GM12878 (cell line): ENCODE measurements around the gene BIK. TPM values are rescaled to one million over a fixed set of nuclear protein-coding genes. Genes with fewer than 3 reads are reported as not detected.

Source experiments
- ATAC-seq: fragments of 200-7000 bp; cut with Tn5 transposase; 3 replicates; pipeline ENCODE4 v1.9.1; 2020; ENCODE audit warnings: mild to moderate bottlenecking, moderate library complexity
- BruUV-seq: library from RNA; stranded (reverse); fragments of 400-500 nt; replicated peaks from 2 replicates; lab custom pipeline; 2021; lab: Mats Ljungman, UMichigan
- CTCF ChIA-PET: fragments of 300-600 bp; sonication (Branson Sonifier 250); formaldehyde crosslinking; extraction: SDS; loops from one replicate; lab custom pipeline; 2021; ENCODE audit warnings: inconsistent platforms; lab: Yijun Ruan, JAX
- POLR2A ChIA-PET: fragments of 350-600 bp; formaldehyde crosslinking; extraction: SDS; loops from one replicate; lab custom pipeline; 2021; ENCODE audit warnings: inconsistent platforms; lab: Charles Lee
- RAD21 ChIA-PET: fragments of 300-600 bp; sonication (Branson Sonifier 250); formaldehyde crosslinking; loops from one replicate; lab custom pipeline; 2023; ENCODE audit warnings: antibody characterized with exemption; ENCODE audit not compliant: unreplicated experiment; lab: Charles Lee
- SMC1A ChIA-PET: fragments of 300-600 bp; sonication (Branson Sonifier 250); formaldehyde crosslinking; loops from one replicate; lab custom pipeline; 2023; ENCODE audit not compliant: unreplicated experiment, uncharacterized antibody; lab: Charles Lee
- DNase-seq: peaks from one replicate; pipeline ENCODE4 v3.0.0-alpha.2; 2011; ENCODE audit warnings: low read depth, low spot score
- FAIRE-seq: peaks from 3 replicates; lab custom pipeline; 2011; peaks lifted over from hg19 to GRCh38; lab: Jason Lieb, UNC
- H2AFZ ChIP-seq: 2 replicates; pipeline ENCODE4 v1.6.0; 2011; ENCODE audit warnings: low read depth, low read length, control low read depth; ENCODE audit not compliant: control insufficient read depth
- H3K27ac ChIP-seq: 2 replicates; pipeline ENCODE4 v1.5.1; 2011; ENCODE audit warnings: control low read depth; ENCODE audit not compliant: control insufficient read depth, insufficient read depth
- H3K27me3 ChIP-seq, 2 experiments: replicated peaks in 1 of 2; 2 replicates each; pipeline versions ENCODE4 v1.6.0 to v1.6.1; 2011; ENCODE audit warnings: low read length in 1 of 2; ENCODE audit not compliant: control insufficient read depth in 2 of 2, insufficient read depth in 2 of 2
- H3K36me3 ChIP-seq, 2 experiments: 2 replicates each; pipeline ENCODE4 v1.5.1; 2011; ENCODE audit warnings: low read length in 1 of 2; ENCODE audit not compliant: control insufficient read depth in 2 of 2, insufficient read depth in 2 of 2
- H3K4me1 ChIP-seq: 2 replicates; pipeline ENCODE4 v1.6.1; 2011; ENCODE audit warnings: mild to moderate bottlenecking, low read length, moderate library complexity, mixed read lengths; ENCODE audit not compliant: control insufficient read depth, insufficient read depth
- H3K4me2 ChIP-seq: 2 replicates; pipeline ENCODE4 v1.6.0; 2011; ENCODE audit warnings: control low read depth; ENCODE audit not compliant: control insufficient read depth, insufficient read depth
- H3K4me3 ChIP-seq: fragments of 200-600 bp; sonication (generic); 2 replicates; pipeline ENCODE4 v1.5.1; 2016
- H3K79me2 ChIP-seq: 2 replicates; pipeline ENCODE4 v1.6.0; 2011; ENCODE audit warnings: low read length; ENCODE audit not compliant: control insufficient read depth, insufficient read depth
- H3K9ac ChIP-seq: 2 replicates; pipeline ENCODE4 v1.8.0; 2011; ENCODE audit warnings: low read length, control low read depth, mixed read lengths; ENCODE audit not compliant: control insufficient read depth, insufficient read depth
- H3K9me3 ChIP-seq: replicated peaks from 3 replicates; pipeline ENCODE4 v1.5.1; 2011; ENCODE audit warnings: mild to moderate bottlenecking, low read length; ENCODE audit not compliant: control insufficient read depth, insufficient read depth
- H4K20me1 ChIP-seq: 2 replicates; pipeline ENCODE4 v1.6.0; 2011; ENCODE audit not compliant: control insufficient read depth, insufficient read depth
- CBX5 ChIP-seq: sonication (generic); IDR thresholded peaks from 2 replicates; pipeline ENCODE4 v1.6.1; 2016; ENCODE audit warnings: low read depth, moderate library complexity, mild to moderate bottlenecking, inconsistent platforms
- CHD1 ChIP-seq: IDR thresholded peaks from 2 replicates; pipeline ENCODE4 v1.6.1; 2012; ENCODE audit warnings: low read depth, low read length, improper control_type of control experiment
- E2F4 ChIP-seq: IDR thresholded peaks from 2 replicates; pipeline ENCODE4 v1.6.1; 2012; ENCODE audit warnings: low read depth, low read length, improper control_type of control experiment
- ELK1 ChIP-seq: IDR thresholded peaks from 2 replicates; pipeline ENCODE4 v1.6.1; 2012; ENCODE audit warnings: low read depth, low read length, improper control_type of control experiment
- GATAD2B ChIP-seq: fragments of 450-650 bp; conservative IDR thresholded peaks from 2 replicates; pipeline ENCODE4 v1.6.1; 2017; ENCODE audit warnings: low read depth, mild to moderate bottlenecking, moderate library complexity
- NFIC ChIP-seq: IDR thresholded peaks from 2 replicates; pipeline ENCODE4 v1.6.1; 2012; ENCODE audit warnings: low read depth, mild to moderate bottlenecking, inconsistent platforms, low read length, moderate library complexity
- NRF1 ChIP-seq: conservative IDR thresholded peaks from 2 replicates; pipeline ENCODE4 v1.6.1; 2011; ENCODE audit warnings: mild to moderate bottlenecking, low read depth, low read length, improper control_type of control experiment
- POLR2AphosphoS5 ChIP-seq: IDR thresholded peaks from 2 replicates; pipeline ENCODE4 v1.6.1; 2011; ENCODE audit warnings: mild to moderate bottlenecking, low read length, inconsistent platforms
- RBBP5 ChIP-seq: fragments of 200-600 bp; sonication (generic); conservative IDR thresholded peaks from 2 replicates; pipeline ENCODE4 v1.6.1; 2016
- RUNX3 ChIP-seq: IDR thresholded peaks from 2 replicates; pipeline ENCODE4 v1.6.1; 2012; ENCODE audit warnings: low read length, inconsistent platforms
- SIX5 ChIP-seq: IDR thresholded peaks from 2 replicates; pipeline ENCODE4 v1.6.1; 2011; ENCODE audit warnings: mild to moderate bottlenecking, low read depth, low read length, moderate library complexity; ENCODE audit not compliant: severe bottlenecking
- SKIL ChIP-seq: fragments of 450-650 bp; IDR thresholded peaks from 2 replicates; pipeline ENCODE4 v1.6.1; 2017; ENCODE audit warnings: mild to moderate bottlenecking, low read depth, inconsistent platforms; ENCODE audit not compliant: poor library complexity, severe bottlenecking
- ZNF592 ChIP-seq: fragments of 450-650 bp; IDR thresholded peaks from 2 replicates; pipeline ENCODE4 v1.6.1; 2017; ENCODE audit warnings: mild to moderate bottlenecking, moderate library complexity
- WGBS: methylation state at CpG from one replicate; pipeline ENCODE4 v1.1.6; 2016; ENCODE audit warnings: low lambda C conversion rate; ENCODE audit not compliant: insufficient replicate concordance, insufficient coverage; ENCODE audit errors: missing lambda C conversion rate; 5-methylcytosine and 5-hydroxymethylcytosine counted together
- in situ Hi-C: fragments of 300-500 bp; cut with MboI; formaldehyde crosslinking; loops from 9 replicates; pipeline ENCODE4 v1.14.3; 2018; ENCODE audit warnings: mixed read lengths
- intact Hi-C: fragments of 100-400 bp; cut with micrococcal nuclease; formaldehyde crosslinking; loops from one replicate; pipeline ENCODE4 v1.14.2; 2022; ENCODE audit not compliant: unreplicated experiment
- polyA plus RNA-seq, 11 experiments: library from polyadenylated mRNA; depleted of rRNA in 4 of 11; unstranded in 6 of 11; stranded (reverse) in 5 of 11; fragments of >200 nt; fragmentation: Nextera tagmentation in 4 of 11; fragmentation: Illumina TruSeq in 1 of 11; extraction: Ambion mirVana in 4 of 11; extraction: Trizol in 1 of 11; gene quantifications; 1 replicate in 1 of 11; 2 replicates in 10 of 11; pipeline versions ENCODE4 v1.2.1 to v1.2.3, GENCODE V29; 2011 to 2016; ENCODE audit warnings: inconsistent platforms in 2 of 11, missing spikeins in 2 of 11, low read depth in 1 of 11
- total RNA-seq, 4 experiments: library from RNA; depleted of rRNA in 3 of 4; stranded (reverse); fragments of >200 nt in 3 of 4; fragmentation: Illumina TruSeq in 1 of 4; extraction: Trizol in 1 of 4; gene quantifications; 2 replicates each; pipeline versions ENCODE4 v1.2.1 to v1.2.3, GENCODE V29; 2013 to 2021

Gene BIK
- total and polyA plus RNA-seq, 10 of the 15 experiments (the other 5 are each of a cell fraction or from before 2014, with no cell fraction given): 0.33 to 9.8 (median 3.9) TPM

- ChIA-PET CTCF (interaction anchor here (1.1 kb wide), 1 partner anchor 11 kb away, joined by 3 read pairs; no protein-coding TSS in a partner anchor), SMC1A (no interaction called here)
- TF ChIP-seq SKIL (no peak), GATAD2B (no peak), NFIC (no peak), POLR2AphosphoS5 (no peak), E2F4 (no peak), SIX5 (no peak), RUNX3 (no peak), NRF1 (no peak), CHD1 (no peak), RBBP5 (no peak), ZNF592 (no peak), ELK1 (no peak), CBX5 (no peak)
These were observed 21.4 kb downstream of the BIK start for GRCh38 chr22:43131773-43132501.

More at GRCh38 chr22:43131773-43132501, 21.4 kb downstream of the BIK start:
- no peaks in the 10 kb centered on the region for H3K27me3 ChIP-seq
- no peak for FAIRE-seq
- no peaks in the 10 kb centered on the region for H3K9me3 ChIP-seq
- no peaks in the 10 kb centered on the region for H3K79me2 ChIP-seq
- no peak overlapping the region for H3K27ac ChIP-seq
- 97% methylated on average over 17 of the region's 17 CpGs for WGBS
- ChIA-PET RAD21 (no interaction called here), POLR2A (no interaction called here)
- in situ Hi-C loops (no loop called here), intact Hi-C loops (no loop called here)
- H2AFZ ChIP-seq: no peak overlapping the region
- no peaks in the 10 kb centered on the region for H4K20me1 ChIP-seq
- BruUV-seq: no TSS peak
- no peak for DNase-seq
- peaks cover 28% of the 10 kb centered on the region for H3K4me1 ChIP-seq
- ATAC-seq: no peak
- no peak overlapping the region for H3K4me2 ChIP-seq
- H3K36me3 ChIP-seq: peaks cover 6 to 19% of the 10 kb centered on the region in 2 experiments
- H3K9ac ChIP-seq: no peak overlapping the region
- H3K4me3 ChIP-seq: no peak overlapping the region
